ENCODE results near the gene MRGPRD. TPM values are rescaled to one million over a fixed set of nuclear protein-coding genes. Genes with fewer than 3 reads are reported as not detected.

The MRGPRD gene
- total RNA-seq, 1 experiment from 2014 or later, result not detected

DNA sequence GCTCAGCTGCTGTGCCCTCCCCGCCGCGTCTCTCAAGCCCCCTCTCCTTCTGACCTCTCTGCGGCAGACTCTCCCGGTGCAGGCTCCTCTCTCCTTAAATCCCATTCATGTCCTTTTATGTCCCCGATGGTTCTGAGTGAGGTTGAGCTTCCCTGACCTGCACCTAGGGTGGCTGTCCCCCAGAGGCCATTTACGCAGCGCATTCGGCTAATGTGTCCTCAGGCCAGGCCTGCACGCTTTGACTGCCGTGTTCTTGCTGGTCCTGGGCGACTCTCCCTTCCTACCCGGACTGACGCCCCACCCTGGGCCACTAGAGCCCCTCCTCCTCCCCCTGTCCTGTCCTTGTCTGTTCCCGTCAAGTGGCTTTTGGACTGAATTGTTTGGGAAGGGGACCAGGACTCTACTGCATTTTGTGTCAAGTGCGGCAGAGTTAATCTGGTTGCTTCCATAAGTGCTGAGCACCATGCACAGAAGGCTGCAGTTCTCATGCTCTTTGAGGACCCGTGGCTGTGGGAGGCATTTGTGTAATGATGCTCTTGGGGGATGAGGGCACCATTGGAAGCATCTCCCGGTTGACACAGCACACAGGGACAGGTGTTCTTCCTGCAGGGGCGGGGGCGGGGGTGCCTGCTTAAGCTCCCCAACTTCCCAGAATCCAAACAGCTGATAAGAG, 40.0 kb downstream of the MRGPRD start:
- Mint-ChIP-seq H3K4me1 (ENCODE audit: low read depth, unreplicated experiment) (no peaks in the 10 kb centered on the region), H3K27me3 (ENCODE audit: unreplicated experiment) (no peaks in the 10 kb centered on the region), H3K27ac (ENCODE audit: unreplicated experiment) (no peak overlapping the region), H3K36me3 (ENCODE audit: insufficient read depth, unreplicated experiment) (peaks cover 5% of the 10 kb centered on the region), H3K4me3 (ENCODE audit: low read depth, unreplicated experiment) (no peak overlapping the region), H3K9me3 (ENCODE audit: low read depth, unreplicated experiment) (no peaks in the 10 kb centered on the region)
- CTCF ChIA-PET, result no interaction called here
- no peak for DNase-seq
- intact Hi-C loops (cut with micrococcal nuclease; ENCODE audit: unreplicated experiment), result no loop called here
- BruUV-seq (replicated peaks), result no TSS peak
- TF ChIP-seq, protein P1, sequence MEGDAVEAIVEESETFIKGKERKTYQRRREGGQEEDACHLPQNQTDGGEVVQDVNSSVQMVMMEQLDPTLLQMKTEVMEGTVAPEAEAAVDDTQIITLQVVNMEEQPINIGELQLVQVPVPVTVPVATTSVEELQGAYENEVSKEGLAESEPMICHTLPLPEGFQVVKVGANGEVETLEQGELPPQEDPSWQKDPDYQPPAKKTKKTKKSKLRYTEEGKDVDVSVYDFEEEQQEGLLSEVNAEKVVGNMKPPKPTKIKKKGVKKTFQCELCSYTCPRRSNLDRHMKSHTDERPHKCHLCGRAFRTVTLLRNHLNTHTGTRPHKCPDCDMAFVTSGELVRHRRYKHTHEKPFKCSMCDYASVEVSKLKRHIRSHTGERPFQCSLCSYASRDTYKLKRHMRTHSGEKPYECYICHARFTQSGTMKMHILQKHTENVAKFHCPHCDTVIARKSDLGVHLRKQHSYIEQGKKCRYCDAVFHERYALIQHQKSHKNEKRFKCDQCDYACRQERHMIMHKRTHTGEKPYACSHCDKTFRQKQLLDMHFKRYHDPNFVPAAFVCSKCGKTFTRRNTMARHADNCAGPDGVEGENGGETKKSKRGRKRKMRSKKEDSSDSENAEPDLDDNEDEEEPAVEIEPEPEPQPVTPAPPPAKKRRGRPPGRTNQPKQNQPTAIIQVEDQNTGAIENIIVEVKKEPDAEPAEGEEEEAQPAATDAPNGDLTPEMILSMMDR (IDR thresholded peaks at IDR 0.05; ENCODE audit: unreplicated experiment), result no peak

DNA sequence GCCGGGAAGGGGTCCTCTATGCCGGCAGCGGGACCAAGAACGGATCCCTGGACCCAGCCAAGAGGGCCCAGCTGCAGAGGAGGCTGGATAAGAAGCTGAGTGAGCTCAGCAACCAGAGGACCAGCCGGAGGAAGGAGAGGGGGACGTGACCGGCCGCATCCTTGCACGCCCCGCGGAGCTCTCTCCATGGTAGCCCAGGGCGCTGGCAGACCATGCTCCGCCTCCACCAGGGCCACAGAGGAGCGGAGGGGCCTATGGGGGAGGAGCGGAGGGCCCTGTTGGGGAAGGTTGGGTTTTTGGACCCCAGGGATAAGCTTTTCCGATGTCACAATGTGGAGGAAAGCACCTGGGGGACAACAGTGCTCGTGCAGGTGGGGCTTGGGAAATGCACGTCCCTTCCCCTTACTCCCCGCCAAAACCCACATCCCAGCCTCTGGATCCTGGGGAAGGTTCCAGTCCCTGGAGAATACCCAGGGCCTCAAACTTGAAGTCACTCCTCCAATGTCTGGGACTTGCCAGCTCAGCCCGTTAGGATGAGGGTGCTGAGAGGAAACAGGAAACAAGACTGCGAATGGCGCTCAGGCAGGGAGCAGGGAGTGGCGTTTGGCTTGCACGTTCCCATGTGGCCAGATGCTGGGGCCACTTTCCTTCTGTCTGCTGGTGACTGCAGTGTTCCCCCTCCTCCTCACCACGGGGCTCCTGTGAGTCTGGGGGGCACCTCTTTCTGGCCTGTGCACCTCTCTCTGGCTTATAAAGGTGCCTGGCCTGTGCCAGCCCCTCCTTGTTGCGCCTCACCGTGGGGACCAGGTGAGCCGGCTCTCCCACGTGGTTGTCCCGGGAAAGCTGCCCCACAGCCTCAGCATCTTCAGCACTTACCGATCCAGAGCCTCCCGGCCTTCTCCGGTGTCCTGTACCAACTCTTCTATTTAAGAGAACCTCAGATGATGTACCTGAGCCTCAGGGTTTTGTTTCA, 40.9 kb downstream of the MRGPRD start:
- no peaks in the 10 kb centered on the region for H3K27me3 Mint-ChIP-seq (ENCODE audit: unreplicated experiment)
- H3K27ac Mint-ChIP-seq (ENCODE audit: unreplicated experiment), result no peak overlapping the region
- intact Hi-C loops (cut with micrococcal nuclease; ENCODE audit: unreplicated experiment), result no loop called here
- DNase-seq, result no peak
- no TSS peak for BruUV-seq (replicated peaks)
- TF ChIP-seq, protein P1 (IDR thresholded peaks at IDR 0.05; ENCODE audit: unreplicated experiment), result no peak
- peaks cover 5% of the 10 kb centered on the region for H3K36me3 Mint-ChIP-seq (ENCODE audit: insufficient read depth, unreplicated experiment)
- no peaks in the 10 kb centered on the region for H3K4me1 Mint-ChIP-seq (ENCODE audit: low read depth, unreplicated experiment)
- CTCF ChIA-PET, result interaction anchor here (0.7 kb wide), 1 partner anchor 68 kb away, joined by 3 read pairs; no protein-coding TSS in a partner anchor
- no peaks in the 10 kb centered on the region for H3K9me3 Mint-ChIP-seq (ENCODE audit: low read depth, unreplicated experiment)
- no peak overlapping the region for H3K4me3 Mint-ChIP-seq (ENCODE audit: low read depth, unreplicated experiment)

DNA sequence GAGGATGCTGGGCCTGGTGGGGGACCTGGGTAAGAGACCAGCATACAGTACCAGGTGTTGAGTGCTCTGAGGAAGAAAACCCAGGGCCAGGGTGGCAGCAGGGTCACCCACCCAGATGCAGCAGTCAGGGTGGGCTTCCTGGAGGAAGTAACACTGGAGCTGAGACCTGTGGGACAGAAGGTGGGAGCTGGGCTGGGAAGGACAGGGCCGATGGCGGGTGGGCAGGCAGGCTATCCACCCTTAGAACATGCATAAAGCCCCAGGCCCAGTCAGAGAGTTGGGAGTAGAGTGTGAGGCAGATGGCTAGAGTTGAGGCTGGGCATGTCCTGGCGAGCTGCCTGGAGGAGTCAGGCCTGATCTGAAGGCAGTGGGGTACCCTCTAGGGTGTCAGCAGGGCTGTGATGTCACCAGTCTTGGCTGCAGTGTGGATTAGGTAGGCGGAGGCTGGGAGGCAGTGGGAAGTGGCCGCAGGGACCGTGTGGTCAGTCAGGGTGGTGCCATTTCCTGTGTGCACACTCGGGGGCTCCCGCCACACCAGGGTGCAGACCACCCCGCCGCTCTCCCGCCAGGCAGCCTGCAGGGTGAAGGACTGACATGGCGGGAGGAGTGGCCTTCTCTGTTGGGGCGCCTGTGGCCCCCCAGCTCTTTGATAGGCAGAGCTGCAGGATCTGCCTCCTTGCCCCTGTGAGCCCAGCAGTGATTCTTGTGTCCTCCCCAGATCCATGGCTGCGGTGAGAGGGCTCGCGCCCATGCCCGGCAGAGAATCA, 41.8 kb downstream of the MRGPRD start:
- intact Hi-C loops (cut with micrococcal nuclease; ENCODE audit: unreplicated experiment), result no loop called here
- Mint-ChIP-seq H3K9me3 (ENCODE audit: low read depth, unreplicated experiment) (no peaks in the 10 kb centered on the region), H3K36me3 (ENCODE audit: insufficient read depth, unreplicated experiment) (peaks cover 5% of the 10 kb centered on the region), H3K27ac (ENCODE audit: unreplicated experiment) (no peak overlapping the region), H3K27me3 (ENCODE audit: unreplicated experiment) (no peaks in the 10 kb centered on the region), H3K4me1 (ENCODE audit: low read depth, unreplicated experiment) (no peaks in the 10 kb centered on the region), H3K4me3 (ENCODE audit: low read depth, unreplicated experiment) (no peak overlapping the region)
- DNase-seq, result no peak
- TF ChIP-seq, protein P1 (IDR thresholded peaks at IDR 0.05; ENCODE audit: unreplicated experiment), result no peak
- BruUV-seq (replicated peaks), result no TSS peak
- CTCF ChIA-PET, result interaction anchor here (0.7 kb wide), 1 partner anchor 69 kb away, joined by 3 read pairs; no protein-coding TSS in a partner anchor

GRCh38 chr11:68938088-68938487, 42.7 kb downstream of the MRGPRD start:
- peaks cover 5% of the 10 kb centered on the region for H3K36me3 Mint-ChIP-seq (ENCODE audit: insufficient read depth, unreplicated experiment)
- H3K4me3 Mint-ChIP-seq (ENCODE audit: low read depth, unreplicated experiment), result no peak overlapping the region
- H3K27ac Mint-ChIP-seq (ENCODE audit: unreplicated experiment), result no peak overlapping the region
- TF ChIP-seq, protein P1 (IDR thresholded peaks at IDR 0.05; ENCODE audit: unreplicated experiment), result no peak
- CTCF ChIA-PET, result interaction anchor here (0.6 kb wide), 1 partner anchor 9 kb away, joined by 3 read pairs; no protein-coding TSS in a partner anchor
- no peak for DNase-seq
- no peaks in the 10 kb centered on the region for H3K4me1 Mint-ChIP-seq (ENCODE audit: low read depth, unreplicated experiment)
- no TSS peak for BruUV-seq (replicated peaks)
- no peaks in the 10 kb centered on the region for H3K9me3 Mint-ChIP-seq (ENCODE audit: low read depth, unreplicated experiment)
- H3K27me3 Mint-ChIP-seq (ENCODE audit: unreplicated experiment), result no peaks in the 10 kb centered on the region
- intact Hi-C loops (cut with micrococcal nuclease; ENCODE audit: unreplicated experiment), result no loop called here

Measured in Calu3 (cell line).